Mesothelial cell of epicardium (in vitro differentiated cells): ENCODE data around the gene BOC. TPM values are rescaled to one million over a fixed set of nuclear protein-coding genes. Genes with fewer than 3 reads are reported as not detected.

Source experiments
- DNase-seq, 2 experiments: peaks; one replicate each; pipeline ENCODE4 v3.0.0; 2021; ENCODE audit warnings: low spot score in 2 of 2; ENCODE audit not compliant: unreplicated experiment in 2 of 2
- H3K27ac Mint-ChIP-seq: 2 replicates; pipeline ENCODE4 v1.8.0; 2021; ENCODE audit warnings: mixed read lengths
- H3K27me3 Mint-ChIP-seq: 2 replicates; pipeline ENCODE4 v1.8.0; 2021; ENCODE audit warnings: low read depth, mixed read lengths
- H3K36me3 Mint-ChIP-seq: 2 replicates; pipeline ENCODE4 v1.8.0; 2021; ENCODE audit warnings: mixed read lengths
- H3K4me1 Mint-ChIP-seq: 2 replicates; pipeline ENCODE4 v1.8.0; 2021; ENCODE audit warnings: mixed read lengths
- H3K4me3 Mint-ChIP-seq: 2 replicates; pipeline ENCODE4 v1.8.0; 2021; ENCODE audit warnings: mild to moderate bottlenecking, moderate library complexity, mixed read lengths
- H3K9me3 Mint-ChIP-seq: 2 replicates; pipeline ENCODE4 v1.8.0; 2021; ENCODE audit warnings: mixed read lengths
- total RNA-seq: library from RNA; stranded (reverse); gene quantifications from 3 replicates; pipeline ENCODE4 v1.2.1, GENCODE V29; 2021
- TF ChIP-seq, protein P1 (sequence below): fragments of 200-600 bp; sonication (generic); IDR thresholded peaks from one replicate; pipeline ENCODE4 v1.5.0; 2021; ENCODE audit warnings: antibody characterized with exemption; ENCODE audit not compliant: unreplicated experiment

BOC gene
- total RNA-seq, 1 donor from 2014 or later, result 85.3 TPM

DNA sequence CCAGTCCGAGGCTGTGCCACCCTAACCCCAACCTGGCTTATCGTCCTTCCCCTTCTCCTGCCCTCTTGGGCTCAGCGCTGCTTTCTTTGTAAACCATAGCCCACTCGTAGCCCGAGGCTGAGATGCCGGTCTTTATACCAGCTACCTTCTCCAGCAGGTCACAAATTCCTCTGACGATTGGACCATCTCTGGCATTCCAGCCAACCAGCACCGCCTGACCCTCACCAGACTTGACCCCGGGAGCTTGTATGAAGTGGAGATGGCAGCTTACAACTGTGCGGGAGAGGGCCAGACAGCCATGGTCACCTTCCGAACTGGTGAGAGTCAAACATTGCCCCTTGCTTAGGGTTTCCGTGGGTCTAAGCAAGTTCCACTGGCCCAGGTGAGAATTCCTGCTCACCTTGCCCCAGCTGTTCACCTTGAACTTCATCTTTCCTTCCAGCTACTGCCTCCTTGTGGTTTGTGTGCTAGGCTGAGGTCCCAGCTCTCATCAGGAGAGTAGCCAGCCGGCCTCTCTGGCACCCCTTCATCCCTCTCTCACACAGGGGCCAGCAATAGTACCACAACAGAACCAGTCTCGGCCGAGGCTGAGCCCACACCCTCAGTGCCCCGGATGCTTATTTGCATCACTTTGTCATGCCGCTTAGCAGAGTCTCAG lies 66.7 kb downstream of the BOC start:
- H3K27me3 Mint-ChIP-seq, result no peaks in the 10 kb centered on the region
- no peaks in the 10 kb centered on the region for H3K9me3 Mint-ChIP-seq
- TF ChIP-seq, protein P1, sequence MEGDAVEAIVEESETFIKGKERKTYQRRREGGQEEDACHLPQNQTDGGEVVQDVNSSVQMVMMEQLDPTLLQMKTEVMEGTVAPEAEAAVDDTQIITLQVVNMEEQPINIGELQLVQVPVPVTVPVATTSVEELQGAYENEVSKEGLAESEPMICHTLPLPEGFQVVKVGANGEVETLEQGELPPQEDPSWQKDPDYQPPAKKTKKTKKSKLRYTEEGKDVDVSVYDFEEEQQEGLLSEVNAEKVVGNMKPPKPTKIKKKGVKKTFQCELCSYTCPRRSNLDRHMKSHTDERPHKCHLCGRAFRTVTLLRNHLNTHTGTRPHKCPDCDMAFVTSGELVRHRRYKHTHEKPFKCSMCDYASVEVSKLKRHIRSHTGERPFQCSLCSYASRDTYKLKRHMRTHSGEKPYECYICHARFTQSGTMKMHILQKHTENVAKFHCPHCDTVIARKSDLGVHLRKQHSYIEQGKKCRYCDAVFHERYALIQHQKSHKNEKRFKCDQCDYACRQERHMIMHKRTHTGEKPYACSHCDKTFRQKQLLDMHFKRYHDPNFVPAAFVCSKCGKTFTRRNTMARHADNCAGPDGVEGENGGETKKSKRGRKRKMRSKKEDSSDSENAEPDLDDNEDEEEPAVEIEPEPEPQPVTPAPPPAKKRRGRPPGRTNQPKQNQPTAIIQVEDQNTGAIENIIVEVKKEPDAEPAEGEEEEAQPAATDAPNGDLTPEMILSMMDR, result no peak
- no peak overlapping the region for H3K27ac Mint-ChIP-seq
- no peak for DNase-seq
- H3K4me3 Mint-ChIP-seq, result no peak overlapping the region
- H3K36me3 Mint-ChIP-seq, result peaks cover 49% of the 10 kb centered on the region
- H3K4me1 Mint-ChIP-seq, result peaks cover 23% of the 10 kb centered on the region

DNA sequence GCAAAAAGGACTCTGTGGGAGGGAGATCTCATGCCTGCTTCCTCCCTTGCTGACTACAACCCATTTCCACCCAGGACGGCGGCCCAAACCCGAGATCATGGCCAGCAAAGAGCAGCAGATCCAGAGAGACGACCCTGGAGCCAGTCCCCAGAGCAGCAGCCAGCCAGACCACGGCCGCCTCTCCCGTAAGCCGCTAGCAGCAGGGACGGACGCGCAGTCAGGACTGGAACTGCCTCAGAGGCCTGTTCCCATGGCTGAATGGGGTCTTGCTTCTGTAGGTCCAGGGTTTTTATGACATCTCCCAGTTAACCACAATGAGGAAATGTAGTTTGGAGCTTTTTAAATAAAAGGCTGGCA lies 67.2 kb downstream of the BOC start:
- Mint-ChIP-seq H3K36me3 (peaks cover 49% of the 10 kb centered on the region), H3K4me3 (no peak overlapping the region), H3K4me1 (peaks cover 23% of the 10 kb centered on the region), H3K27me3 (no peaks in the 10 kb centered on the region), H3K9me3 (no peaks in the 10 kb centered on the region), H3K27ac (no peak overlapping the region)
- no peak for DNase-seq
- TF ChIP-seq, protein P1, result no peak

DNA sequence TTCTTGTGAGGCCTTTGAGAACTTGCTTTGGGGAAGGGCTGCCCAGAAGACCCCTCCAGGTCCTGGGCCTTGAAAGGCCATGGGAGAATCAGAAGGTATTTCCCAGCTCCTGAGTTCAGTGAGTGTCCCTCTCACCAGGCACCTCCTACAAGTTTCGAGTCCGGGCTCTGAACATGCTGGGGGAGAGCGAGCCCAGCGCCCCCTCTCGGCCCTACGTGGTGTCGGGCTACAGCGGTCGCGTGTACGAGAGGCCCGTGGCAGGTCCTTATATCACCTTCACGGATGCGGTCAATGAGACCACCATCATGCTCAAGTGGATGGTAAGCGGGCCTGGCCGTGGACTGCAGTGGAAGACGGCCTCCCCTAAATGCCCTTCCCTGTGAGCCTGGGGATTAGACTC lies 68.3 kb downstream of the BOC start:
- H3K4me1 Mint-ChIP-seq, result peaks cover 23% of the 10 kb centered on the region
- no peak for DNase-seq
- no peak overlapping the region for H3K4me3 Mint-ChIP-seq
- TF ChIP-seq, protein P1, result no peak
- H3K36me3 Mint-ChIP-seq, result peaks cover 55% of the 10 kb centered on the region
- H3K9me3 Mint-ChIP-seq, result no peaks in the 10 kb centered on the region
- H3K27me3 Mint-ChIP-seq, result no peaks in the 10 kb centered on the region
- H3K27ac Mint-ChIP-seq, result no peak overlapping the region

DNA sequence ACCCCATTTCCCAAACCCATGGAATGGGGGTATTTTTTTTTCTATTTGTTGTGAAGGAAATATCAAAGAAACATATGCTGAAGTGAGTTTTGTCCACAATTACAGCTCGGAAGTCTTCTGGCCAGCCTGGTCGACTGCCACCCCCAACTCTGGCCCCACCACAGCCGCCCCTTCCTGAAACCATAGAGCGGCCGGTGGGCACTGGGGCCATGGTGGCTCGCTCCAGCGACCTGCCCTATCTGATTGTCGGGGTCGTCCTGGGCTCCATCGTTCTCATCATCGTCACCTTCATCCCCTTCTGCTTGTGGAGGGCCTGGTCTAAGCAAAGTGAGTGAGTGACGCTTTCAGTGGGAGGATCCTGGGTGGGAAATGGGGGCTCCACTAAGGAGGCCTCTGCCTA lies 71.9 kb downstream of the BOC start:
- Mint-ChIP-seq H3K9me3 (no peaks in the 10 kb centered on the region), H3K4me3 (no peak overlapping the region), H3K36me3 (peaks cover 57% of the 10 kb centered on the region), H3K4me1 (peaks cover 7% of the 10 kb centered on the region), H3K27ac (no peak overlapping the region), H3K27me3 (no peaks in the 10 kb centered on the region)
- no peak for DNase-seq
- TF ChIP-seq, protein P1, result no peak

DNA sequence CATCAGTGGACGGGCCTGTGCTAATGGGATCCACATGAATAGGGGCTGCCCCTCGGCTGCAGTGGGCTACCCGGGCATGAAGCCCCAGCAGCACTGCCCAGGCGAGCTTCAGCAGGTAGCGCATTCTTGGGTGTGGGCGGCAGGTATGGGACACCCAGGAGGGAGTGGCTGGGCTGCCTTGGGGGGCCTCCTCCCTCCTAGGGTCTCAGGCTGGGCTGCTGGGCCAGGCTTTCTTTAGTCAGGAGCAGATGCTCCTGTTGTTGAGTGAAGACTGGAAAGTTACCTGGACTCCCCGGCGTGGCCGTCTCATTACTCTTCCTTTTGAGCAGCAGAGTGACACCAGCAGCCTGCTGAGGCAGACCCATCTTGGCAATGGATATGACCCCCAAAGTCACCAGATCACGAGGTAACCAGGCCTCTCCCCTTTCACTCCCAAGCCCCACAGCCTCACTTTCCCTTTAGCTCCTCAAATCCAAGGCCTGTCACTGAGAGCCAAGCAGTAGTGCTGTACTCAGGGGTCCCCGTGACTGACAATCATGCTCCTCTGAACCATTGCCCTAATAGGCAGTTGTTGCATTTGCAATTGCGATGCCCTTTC lies 73.2 kb downstream of the BOC start:
- H3K4me1 Mint-ChIP-seq, result peaks cover 7% of the 10 kb centered on the region
- no peaks in the 10 kb centered on the region for H3K27me3 Mint-ChIP-seq
- H3K9me3 Mint-ChIP-seq, result no peaks in the 10 kb centered on the region
- peaks cover 51% of the 10 kb centered on the region for H3K36me3 Mint-ChIP-seq
- H3K4me3 Mint-ChIP-seq, result no peak overlapping the region
- TF ChIP-seq, protein P1, result no peak
- H3K27ac Mint-ChIP-seq, result no peak overlapping the region
- DNase-seq, result no peak

DNA sequence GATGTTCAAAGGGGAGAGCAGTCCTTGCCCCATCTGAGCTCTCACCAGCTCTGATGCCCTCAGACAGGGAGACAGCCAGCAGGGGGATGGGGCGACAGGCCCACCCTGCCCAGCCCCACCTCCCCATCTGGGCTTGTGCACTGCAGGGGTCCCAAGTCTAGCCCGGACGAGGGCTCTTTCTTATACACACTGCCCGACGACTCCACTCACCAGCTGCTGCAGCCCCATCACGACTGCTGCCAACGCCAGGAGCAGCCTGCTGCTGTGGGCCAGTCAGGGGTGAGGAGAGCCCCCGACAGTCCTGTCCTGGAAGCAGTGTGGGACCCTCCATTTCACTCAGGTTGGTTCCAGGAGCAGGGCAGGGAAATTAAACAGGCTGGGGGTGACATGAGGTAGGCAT lies 73.9 kb downstream of the BOC start:
- H3K4me3 Mint-ChIP-seq, result no peak overlapping the region
- peaks cover 47% of the 10 kb centered on the region for H3K36me3 Mint-ChIP-seq
- peaks cover 7% of the 10 kb centered on the region for H3K4me1 Mint-ChIP-seq
- no peak for DNase-seq
- no peaks in the 10 kb centered on the region for H3K27me3 Mint-ChIP-seq
- H3K27ac Mint-ChIP-seq, result no peak overlapping the region
- TF ChIP-seq, protein P1, result no peak
- no peaks in the 10 kb centered on the region for H3K9me3 Mint-ChIP-seq
